Endothelial cell of umbilical vein (primary cell): ENCODE data around the gene YTHDC1. TPM values are rescaled to one million over a fixed set of nuclear protein-coding genes. Genes with fewer than 3 reads are reported as not detected.

Experiments used
- BruUV-seq: library from RNA; stranded (reverse); fragments of 400-500 nt; replicated peaks from 2 replicates; lab custom pipeline; 2021; lab: Mats Ljungman, UMichigan
- CTCF ChIA-PET: fragments of 300-600, 350-600 bp; sonication (Branson Sonifier 250); formaldehyde crosslinking; loops from one replicate; lab custom pipeline; 2021; ENCODE audit warnings: antibody characterized with exemption, inconsistent platforms; lab: Charles Lee
- POLR2A ChIA-PET: fragments of 300-600, 350-600 bp; sonication (Branson Sonifier 250); formaldehyde crosslinking; loops from one replicate; lab custom pipeline; 2021; ENCODE audit warnings: antibody characterized with exemption, inconsistent platforms; lab: Charles Lee
- DNase-seq: peaks from one replicate; pipeline ENCODE4 v3.0.0-alpha.2; 2011; ENCODE audit warnings: low read depth, low spot score
- FAIRE-seq: peaks from 2 replicates; lab custom pipeline; 2011; peaks lifted over from hg19 to GRCh38; lab: Jason Lieb, UNC
- H2AFZ ChIP-seq: 2 replicates; pipeline ENCODE4 v1.6.0; 2012; ENCODE audit warnings: low read depth, low read length, control low read depth, inconsistent platforms
- H3K27ac ChIP-seq: 2 replicates; pipeline ENCODE4 v1.5.1; 2011; ENCODE audit warnings: low read depth, mild to moderate bottlenecking, control low read depth, low read length, moderate library complexity; ENCODE audit not compliant: insufficient read depth
- H3K27me3 ChIP-seq, 2 experiments: 2 replicates each; pipeline versions ENCODE4 v1.6.0 to v1.6.1; 2011; ENCODE audit warnings: low read length in 2 of 2, mixed read lengths in 1 of 2; ENCODE audit not compliant: control insufficient read depth in 2 of 2, insufficient read depth in 2 of 2
- H3K36me3 ChIP-seq, 2 experiments: 2 replicates in 1 of 2; 3 replicates in 1 of 2; pipeline ENCODE4 v1.5.1; 2011; ENCODE audit warnings: low read length in 2 of 2, mild to moderate bottlenecking in 1 of 2, moderate library complexity in 1 of 2; ENCODE audit not compliant: control insufficient read depth in 2 of 2, insufficient read depth in 2 of 2; ENCODE audit errors: extremely low read depth in 1 of 2
- H3K4me1 ChIP-seq: 3 replicates; pipeline ENCODE4 v1.5.1; 2011; ENCODE audit warnings: mild to moderate bottlenecking, low read length; ENCODE audit not compliant: control insufficient read depth, insufficient read depth; ENCODE audit errors: extremely low read depth
- H3K4me2 ChIP-seq: 2 replicates; pipeline ENCODE4 v1.6.1; 2011; ENCODE audit warnings: low read length, control low read depth, mixed read lengths; ENCODE audit not compliant: insufficient read depth
- H3K4me3 ChIP-seq, 3 experiments: fragments of 200-600 bp in 1 of 3; sonication (generic), shearing (Covaris generic) in 1 of 3; replicated peaks in 1 of 3; 2 replicates each; pipeline ENCODE4 v1.5.1; 2011 to 2016; ENCODE audit warnings: control low read depth in 3 of 3, low read length in 3 of 3, mild to moderate bottlenecking in 2 of 3, inconsistent platforms in 1 of 3, low read depth in 1 of 3, moderate library complexity in 1 of 3; ENCODE audit not compliant: insufficient read depth in 1 of 3
- H3K79me2 ChIP-seq: 2 replicates; pipeline ENCODE4 v1.6.0; 2012; ENCODE audit warnings: low read length, inconsistent platforms; ENCODE audit not compliant: control insufficient read depth, insufficient read depth
- H3K9ac ChIP-seq: replicated peaks from 2 replicates; pipeline ENCODE3; 2011; ENCODE audit warnings: low read length, control low read depth; ENCODE audit not compliant: insufficient read depth; ENCODE audit errors: extremely low read depth
- H3K9me1 ChIP-seq: replicated peaks from 3 replicates; pipeline ENCODE4 v1.6.0; 2011; ENCODE audit warnings: mild to moderate bottlenecking, low read length; ENCODE audit not compliant: control insufficient read depth, insufficient read depth; ENCODE audit errors: extremely low read depth
- H3K9me3 ChIP-seq: replicated peaks from 2 replicates; pipeline ENCODE4 v1.5.1; 2012; ENCODE audit warnings: low read length, inconsistent platforms; ENCODE audit not compliant: control insufficient read depth, insufficient read depth
- H4K20me1 ChIP-seq: replicated peaks from 2 replicates; pipeline ENCODE3; 2011; ENCODE audit warnings: mild to moderate bottlenecking, low read length; ENCODE audit not compliant: control insufficient read depth, insufficient read depth; ENCODE audit errors: extremely low read depth
- EZH2 ChIP-seq: IDR thresholded peaks from 2 replicates; pipeline ENCODE4 v1.6.1; 2012; ENCODE audit warnings: borderline replicate concordance, low read depth, mild to moderate bottlenecking, moderate library complexity, low read length, inconsistent platforms; ENCODE audit not compliant: severe bottlenecking
- FOS ChIP-seq: IDR thresholded peaks from 2 replicates; pipeline ENCODE4 v1.6.1; 2011; ENCODE audit warnings: mild to moderate bottlenecking, low read length, moderate library complexity, borderline replicate concordance; ENCODE audit not compliant: insufficient read depth
- GATA2 ChIP-seq: IDR thresholded peaks from 2 replicates; pipeline ENCODE4 v1.7.0; 2011; ENCODE audit warnings: low read depth, mild to moderate bottlenecking, moderate library complexity, mixed read lengths, low read length; ENCODE audit not compliant: insufficient read length, insufficient read depth
- JUN ChIP-seq: IDR thresholded peaks from 2 replicates; pipeline ENCODE4 v1.6.1; 2011; ENCODE audit warnings: borderline replicate concordance, low read depth; ENCODE audit not compliant: insufficient read length, insufficient read depth
- MYC ChIP-seq: IDR thresholded peaks from one replicate; pipeline ENCODE4 v1.6.1; 2011; ENCODE audit warnings: mild to moderate bottlenecking, low read depth, low read length
- dilution Hi-C: fragments of 300-500 bp; cut with MboI; formaldehyde crosslinking; loops from one replicate; pipeline ENCODE4 v1.15.0; 2019; ENCODE audit warnings: low sequenced_read_pairs; ENCODE audit not compliant: extremely low pct_ligation_motif_present
- intact Hi-C: fragments of 100-400 bp; cut with micrococcal nuclease; formaldehyde crosslinking; loops from one replicate; pipeline ENCODE4 v1.10.0; 2022
- polyA plus RNA-seq, 4 experiments: library from polyadenylated mRNA; depleted of rRNA in 3 of 4; stranded (reverse) in 3 of 4; unstranded in 1 of 4; fragments of >200 nt; gene quantifications; 2 replicates each; pipeline versions ENCODE4 v1.2.1 to v1.2.3, GENCODE V29; 2011 to 2012; ENCODE audit warnings: missing spikeins in 1 of 4
- total RNA-seq: library from RNA; stranded (reverse); gene quantifications from 2 replicates; pipeline ENCODE4 v1.2.3, GENCODE V29; 2021
- TF ChIP-seq, protein P1 (sequence below): IDR thresholded peaks from 2 replicates; pipeline ENCODE4 v1.6.1; 2011; ENCODE audit not compliant: insufficient read depth, insufficient read length

YTHDC1 gene
- total and polyA plus RNA-seq, 2 donors (not counting 3 experiments of a cell fraction or from before 2014, with no cell fraction given) = 17.8 to 60.4 TPM

DNA sequence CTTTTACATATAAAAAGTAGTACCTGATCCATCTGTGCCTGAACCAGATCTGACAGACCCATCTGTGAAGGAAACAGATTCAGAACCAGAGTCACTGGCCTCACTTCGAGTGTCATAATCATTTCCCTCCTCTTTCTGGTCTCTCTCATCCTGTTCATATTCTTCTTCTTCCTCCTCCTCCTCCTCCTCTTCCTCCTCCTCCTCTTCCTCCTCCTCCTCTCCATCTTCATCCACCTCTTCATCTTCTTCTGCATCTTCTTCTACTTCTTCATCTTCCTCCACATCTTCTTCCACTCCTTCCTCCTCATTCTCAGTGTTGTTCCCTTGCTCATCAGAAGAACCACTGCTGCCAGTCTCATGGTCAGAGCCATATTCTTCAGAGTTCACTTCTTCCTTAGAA lies 12.9 kb downstream of the YTHDC1 start:
- POLR2A ChIA-PET = no interaction called here
- Histone ChIP-seq H3K36me3 (peaks cover 5 to 20% of the 10 kb centered on the region in 2 experiments), H3K9me1 (no peaks in the 10 kb centered on the region), H3K4me3 (no peak overlapping the region), H3K9me3 (no peaks in the 10 kb centered on the region), H3K4me1 (peaks cover 5% of the 10 kb centered on the region), H3K27me3 (no peaks in the 10 kb centered on the region), H2AFZ (no peak overlapping the region), H3K4me2 (no peak overlapping the region), H4K20me1 (peaks cover 20% of the 10 kb centered on the region), H3K79me2 (peaks cover 69% of the 10 kb centered on the region), H3K27ac (no peak overlapping the region), H3K9ac (no peak overlapping the region)
- DNase-seq (no peak), FAIRE-seq (no peak)
- TF ChIP-seq GATA2 (no peak), MYC (no peak), JUN (no peak)
- BruUV-seq = no TSS peak
- CTCF ChIA-PET = no interaction called here
- intact Hi-C loops (no loop called here), dilution Hi-C loops (no loop called here)

DNA sequence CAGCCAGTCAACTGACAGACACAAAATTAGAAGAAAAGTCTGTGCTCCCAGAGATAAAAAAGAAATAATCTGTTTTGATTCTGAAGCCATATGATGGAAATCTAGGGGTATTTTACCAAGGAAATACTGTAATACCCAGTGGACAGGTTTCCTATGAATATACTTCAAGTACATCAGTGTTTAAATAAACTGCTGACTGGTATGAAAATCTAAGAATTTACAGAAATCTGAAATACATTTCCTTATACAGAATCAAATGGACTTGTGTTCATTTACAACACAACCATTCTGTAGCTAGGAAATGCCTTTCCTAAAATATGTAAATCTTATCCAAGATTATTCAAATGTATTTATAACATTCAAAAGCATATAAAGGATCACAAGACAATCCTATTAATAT lies 13.4 kb downstream of the YTHDC1 start:
- H3K27ac ChIP-seq = no peak overlapping the region
- FAIRE-seq (no peak), DNase-seq (no peak)
- no peak overlapping the region for H3K4me2 ChIP-seq
- H3K36me3 ChIP-seq = peaks cover 5 to 22% of the 10 kb centered on the region in 2 experiments
- no peak overlapping the region for H3K4me3 ChIP-seq
- no peak overlapping the region for H2AFZ ChIP-seq
- no peak for TF ChIP-seq EZH2
- TF ChIP-seq, protein P1, sequence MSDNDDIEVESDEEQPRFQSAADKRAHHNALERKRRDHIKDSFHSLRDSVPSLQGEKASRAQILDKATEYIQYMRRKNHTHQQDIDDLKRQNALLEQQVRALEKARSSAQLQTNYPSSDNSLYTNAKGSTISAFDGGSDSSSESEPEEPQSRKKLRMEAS = no peak
- TF ChIP-seq FOS = no peak
- TF ChIP-seq JUN = no peak
- peaks cover 5% of the 10 kb centered on the region for H3K4me1 ChIP-seq
- no TSS peak for BruUV-seq
- no peak overlapping the region for H3K9ac ChIP-seq
- ChIA-PET CTCF (no interaction called here), POLR2A (no interaction called here)
- H3K9me3 ChIP-seq = no peaks in the 10 kb centered on the region
- H3K9me1 ChIP-seq = no peaks in the 10 kb centered on the region
- intact Hi-C loops = no loop called here
- peaks cover 17% of the 10 kb centered on the region for H4K20me1 ChIP-seq
- no peaks in the 10 kb centered on the region for H3K27me3 ChIP-seq
- dilution Hi-C loops = no loop called here
- peaks cover 64% of the 10 kb centered on the region for H3K79me2 ChIP-seq
